Measurements from ENCODE around the gene ALDH1A3. TPM values are rescaled to one million over a fixed set of nuclear protein-coding genes. Genes with fewer than 3 reads are reported as not detected.

ALDH1A3 gene
- total RNA-seq, 4 donors from 2014 or later = 6.7 to 39.4 (median 17.9) TPM

DNA sequence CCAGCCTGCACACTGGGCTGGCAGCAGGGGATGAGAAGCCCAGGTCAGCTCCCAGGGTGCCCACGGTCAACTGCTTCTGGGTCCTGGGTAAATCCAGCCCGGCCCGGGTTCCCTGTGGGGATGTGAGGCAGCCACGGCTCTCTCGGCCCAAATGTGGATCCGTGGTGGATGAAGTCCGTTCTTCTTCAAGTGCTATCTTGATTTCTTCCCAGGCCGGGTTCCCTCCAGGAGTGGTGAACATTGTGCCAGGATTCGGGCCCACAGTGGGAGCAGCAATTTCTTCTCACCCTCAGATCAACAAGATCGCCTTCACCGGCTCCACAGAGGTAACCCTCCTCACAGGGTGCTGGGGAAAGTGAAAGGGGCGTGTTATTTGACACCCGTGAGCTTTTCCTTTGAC is 16.1 kb downstream of the ALDH1A3 start:
- H3K4me1 ChIP-seq = peaks cover 0 to 17% (median 7%) of the 10 kb centered on the region in 4 donors
- TF ChIP-seq, protein P1, sequence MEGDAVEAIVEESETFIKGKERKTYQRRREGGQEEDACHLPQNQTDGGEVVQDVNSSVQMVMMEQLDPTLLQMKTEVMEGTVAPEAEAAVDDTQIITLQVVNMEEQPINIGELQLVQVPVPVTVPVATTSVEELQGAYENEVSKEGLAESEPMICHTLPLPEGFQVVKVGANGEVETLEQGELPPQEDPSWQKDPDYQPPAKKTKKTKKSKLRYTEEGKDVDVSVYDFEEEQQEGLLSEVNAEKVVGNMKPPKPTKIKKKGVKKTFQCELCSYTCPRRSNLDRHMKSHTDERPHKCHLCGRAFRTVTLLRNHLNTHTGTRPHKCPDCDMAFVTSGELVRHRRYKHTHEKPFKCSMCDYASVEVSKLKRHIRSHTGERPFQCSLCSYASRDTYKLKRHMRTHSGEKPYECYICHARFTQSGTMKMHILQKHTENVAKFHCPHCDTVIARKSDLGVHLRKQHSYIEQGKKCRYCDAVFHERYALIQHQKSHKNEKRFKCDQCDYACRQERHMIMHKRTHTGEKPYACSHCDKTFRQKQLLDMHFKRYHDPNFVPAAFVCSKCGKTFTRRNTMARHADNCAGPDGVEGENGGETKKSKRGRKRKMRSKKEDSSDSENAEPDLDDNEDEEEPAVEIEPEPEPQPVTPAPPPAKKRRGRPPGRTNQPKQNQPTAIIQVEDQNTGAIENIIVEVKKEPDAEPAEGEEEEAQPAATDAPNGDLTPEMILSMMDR (IDR thresholded peaks at IDR 0.05) = no peak
- TF ChIP-seq EP300 (IDR thresholded peaks at IDR 0.05; ENCODE audit: low read depth) (no peak), POLR2A (IDR thresholded peaks at IDR 0.05) (no peak)

DNA sequence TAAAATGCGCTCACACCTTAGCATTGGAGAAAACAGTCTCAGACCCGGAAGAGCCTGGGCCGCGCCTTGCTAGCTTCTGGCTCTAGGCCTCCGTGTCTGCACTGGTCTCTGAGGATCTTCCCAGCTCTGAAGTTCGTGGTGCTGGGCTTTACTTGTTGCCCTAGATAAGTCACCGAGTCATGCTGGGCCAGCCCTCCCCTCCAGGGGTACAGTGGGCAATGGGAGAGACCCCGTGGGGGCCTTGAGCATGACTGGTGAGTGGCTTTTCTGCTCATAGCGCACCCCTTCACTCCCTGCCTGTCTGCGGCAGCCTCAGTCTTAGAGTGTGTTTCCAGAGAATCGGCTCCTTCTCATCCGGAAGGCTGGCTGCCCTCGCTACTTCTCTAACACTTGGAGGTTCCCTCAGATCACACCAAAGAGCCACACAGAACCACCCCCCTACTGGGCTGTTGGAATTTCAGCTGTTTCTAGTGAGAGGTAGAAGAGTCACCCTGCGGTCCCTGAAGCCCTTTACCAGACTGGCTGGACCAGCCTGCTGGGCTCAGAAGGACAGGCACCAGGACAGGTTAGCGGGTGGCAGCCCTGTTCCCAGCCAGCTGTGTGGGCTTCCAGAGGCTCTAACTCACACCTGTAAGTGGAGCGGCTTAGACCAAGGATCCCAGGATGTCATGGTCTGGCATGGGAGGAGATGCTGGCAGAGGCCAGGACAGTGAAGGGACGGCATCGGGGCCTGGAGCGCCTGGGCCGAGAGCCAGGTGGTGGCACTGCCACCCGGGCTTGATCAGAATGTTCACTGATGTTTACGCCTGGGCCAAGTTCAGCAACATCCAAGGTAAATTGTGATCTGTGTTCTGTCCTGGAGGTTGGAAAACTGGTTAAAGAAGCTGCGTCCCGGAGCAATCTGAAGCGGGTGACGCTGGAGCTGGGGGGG is 17.9 kb downstream of the ALDH1A3 start:
- no peak overlapping the region for H3K4me3 ChIP-seq
- TF ChIP-seq, protein P1 (IDR thresholded peaks at IDR 0.05) = no peak
- H3K36me3 ChIP-seq = no peaks in the 10 kb centered on the region
- H3K9me3 ChIP-seq = no peaks in the 10 kb centered on the region
- peaks cover 8 to 34% (median 21%) of the 10 kb centered on the region in 4 donors for H3K4me1 ChIP-seq
- in situ Hi-C loops (cut with MboI; ENCODE audit: low pct_ligation_motif_present in 1 of 4, low pct_unique_long_range_greater_than_20kb in 1 of 4, low sequenced_read_pairs in 3 of 4) = no loop called here
- no peaks in the 10 kb centered on the region for H3K27me3 ChIP-seq
- intact Hi-C loops (cut with DNase I; ENCODE audit: low total_unique reads) = no loop called here
- no peak overlapping the region for H3K27ac ChIP-seq
- 72 to 88% methylated on average over 2 to 26 of the region's 26 CpGs for WGBS, 2 donors (ENCODE audit: low coverage in 1 of 2)
- no peak for DNase-seq

More for the DNA sequence above, 16.1 kb downstream of the ALDH1A3 start:
- no peaks in the 10 kb centered on the region for H3K36me3 ChIP-seq
- H3K27ac ChIP-seq = no peak overlapping the region
- in situ Hi-C loops (cut with MboI; ENCODE audit: low pct_ligation_motif_present in 1 of 4, low pct_unique_long_range_greater_than_20kb in 1 of 4, low sequenced_read_pairs in 3 of 4) = no loop called here
- H3K27me3 ChIP-seq = peaks cover 3% of the 10 kb centered on the region
- no peak overlapping the region for H3K4me3 ChIP-seq
- intact Hi-C loops (cut with DNase I; ENCODE audit: low total_unique reads) = no loop called here
- DNase-seq = no peak
- WGBS, 2 donors (ENCODE audit: low coverage in 1 of 2) = 88 to 93% methylated on average over 3 to 13 of the region's 13 CpGs
- H3K9me3 ChIP-seq = no peaks in the 10 kb centered on the region

DNA sequence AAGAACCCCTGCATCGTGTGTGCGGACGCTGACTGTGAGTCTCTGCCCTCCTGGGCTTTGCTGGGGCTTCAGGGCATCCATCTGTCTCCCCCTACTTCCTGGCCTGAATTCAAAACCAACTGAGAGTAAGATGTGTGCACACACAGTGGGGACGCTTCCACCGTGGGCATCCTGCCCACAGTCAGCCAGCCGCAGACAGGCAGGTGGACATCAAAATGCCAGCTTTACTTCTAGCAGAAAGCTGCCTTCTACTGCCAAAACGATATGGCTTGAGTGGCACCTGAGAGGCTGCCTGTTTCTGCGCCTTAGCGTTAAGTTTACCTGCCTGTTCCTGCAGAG is 18.5 kb downstream of the ALDH1A3 start:
- Histone ChIP-seq H3K9me3 (no peaks in the 10 kb centered on the region), H3K27me3 (no peaks in the 10 kb centered on the region), H3K4me3 (no peak overlapping the region), H3K27ac (no peak overlapping the region), H3K4me1 (peaks cover 12 to 40% (median 27%) of the 10 kb centered on the region in 4 donors), H3K36me3 (no peaks in the 10 kb centered on the region)
- no peak for TF ChIP-seq POLR2A (IDR thresholded peaks at IDR 0.05)
- WGBS, 2 donors (ENCODE audit: low coverage in 1 of 2) = 86 to 100% methylated on average over 2 to 9 of the region's 9 CpGs
- intact Hi-C loops (cut with DNase I; ENCODE audit: low total_unique reads) = no loop called here
- in situ Hi-C loops (cut with MboI; ENCODE audit: low pct_ligation_motif_present in 1 of 4, low pct_unique_long_range_greater_than_20kb in 1 of 4, low sequenced_read_pairs in 3 of 4) = no loop called here
- DNase-seq = no peak

DNA sequence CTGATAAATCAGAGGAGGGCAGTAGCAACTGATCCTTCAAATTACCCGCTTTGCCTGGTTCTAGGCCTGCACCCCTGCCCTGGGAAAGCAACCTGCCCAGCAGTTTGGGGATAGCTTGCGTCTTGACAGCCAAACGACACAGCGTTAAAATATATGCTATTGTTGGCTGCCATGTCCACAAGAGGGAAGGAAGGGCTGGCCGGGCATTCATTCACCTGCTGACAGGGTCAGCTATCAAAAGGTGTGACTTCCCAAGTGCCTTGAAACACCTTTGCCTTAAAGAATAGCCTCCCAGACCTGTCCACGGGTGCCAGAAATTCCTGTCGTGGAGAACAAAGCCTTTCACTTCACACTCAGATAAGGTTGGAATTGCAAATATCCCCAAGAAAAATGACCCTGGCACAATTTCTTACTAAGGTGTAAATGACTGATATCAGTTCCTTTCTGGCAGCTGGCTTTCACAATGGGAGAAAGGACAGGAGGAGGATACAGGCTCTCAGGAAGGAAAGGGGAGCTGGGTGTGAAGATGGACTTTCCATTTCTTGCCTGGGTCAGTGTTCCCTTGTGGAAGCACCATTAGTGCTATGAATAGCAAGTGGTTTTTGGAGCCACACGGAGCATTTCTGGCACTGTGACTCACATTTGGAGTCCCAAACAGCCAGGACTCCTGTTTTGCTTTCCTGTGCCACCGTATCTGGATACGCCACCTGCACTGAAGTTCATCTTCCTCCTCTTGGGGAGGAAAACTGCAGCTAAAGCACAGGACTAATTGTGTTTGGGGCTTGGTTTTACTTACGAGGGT is 19.2 kb downstream of the ALDH1A3 start:
- Histone ChIP-seq H3K27me3 (no peaks in the 10 kb centered on the region), H3K27ac (peak overlapping the region in 2 of 4 donors; percentile 11 to 23), H3K9me3 (no peaks in the 10 kb centered on the region), H3K4me3 (no peak overlapping the region), H3K4me1 (peaks cover 17 to 47% (median 29%) of the 10 kb centered on the region in 4 donors), H3K36me3 (no peaks in the 10 kb centered on the region)
- 70 to 90% methylated on average over 4 to 11 of the region's 11 CpGs for WGBS, 2 donors (ENCODE audit: low coverage in 1 of 2)
- intact Hi-C loops (cut with DNase I; ENCODE audit: low total_unique reads) (no loop called here), in situ Hi-C loops (cut with MboI; ENCODE audit: low pct_ligation_motif_present in 1 of 4, low pct_unique_long_range_greater_than_20kb in 1 of 4, low sequenced_read_pairs in 3 of 4) (no loop called here)
- TF ChIP-seq EP300 (IDR thresholded peaks at IDR 0.05; ENCODE audit: low read depth) (no peak), POLR2A (IDR thresholded peaks at IDR 0.05) (no peak), POLR2AphosphoS5 (IDR thresholded peaks at IDR 0.05) (no peak)
- TF ChIP-seq, protein P1 (IDR thresholded peaks at IDR 0.05) = no peak
- DNase-seq = no peak
